Suprapubic skin (tissue), 4 donors: ENCODE measurements around the gene LIPH.

Experiments used
- CTCF ChIP-seq, 2 donors: fragments of 200-600 bp in 1 of 2; fragments of 450-650 bp in 1 of 2; sonication (generic) in 1 of 2; IDR thresholded peaks; one replicate each; pipeline ENCODE4 v1.5.1; 2016 to 2019; ENCODE audit warnings: antibody characterized with exemption in 2 of 2, mild to moderate bottlenecking in 1 of 2, moderate library complexity in 1 of 2
- EP300 ChIP-seq: sonication (generic); formaldehyde crosslinking; IDR thresholded peaks from one replicate; pipeline ENCODE4 v1.6.1; 2017; ENCODE audit warnings: antibody characterized with exemption
- POLR2A ChIP-seq, 2 donors: fragments of 450-650 bp; IDR thresholded peaks; one replicate each; pipeline ENCODE4 v1.6.1; 2017; ENCODE audit warnings: antibody characterized with exemption in 2 of 2, mild to moderate bottlenecking in 2 of 2, moderate library complexity in 2 of 2
- POLR2AphosphoS5 ChIP-seq, 3 donors: sonication (generic); formaldehyde crosslinking; IDR thresholded peaks; one replicate each; pipeline ENCODE4 v1.6.1; 2017; ENCODE audit warnings: antibody characterized with exemption in 3 of 3

GRCh38 chr3:185555101-185555501 is 2.7 kb upstream of the LIPH start:
- no peak for TF ChIP-seq POLR2A (IDR thresholded peaks at IDR 0.05)
- TF ChIP-seq CTCF (IDR thresholded peaks at IDR 0.05): no peak
- TF ChIP-seq EP300: no peak
- no peak for TF ChIP-seq POLR2AphosphoS5 (IDR thresholded peaks at IDR 0.05)
